ENCODE results near the gene AMOT. TPM values are rescaled to one million over a fixed set of nuclear protein-coding genes. Genes with fewer than 3 reads are reported as not detected.

The AMOT gene
- total RNA-seq, 1 donor from 2014 or later, result 31.2 TPM

DNA sequence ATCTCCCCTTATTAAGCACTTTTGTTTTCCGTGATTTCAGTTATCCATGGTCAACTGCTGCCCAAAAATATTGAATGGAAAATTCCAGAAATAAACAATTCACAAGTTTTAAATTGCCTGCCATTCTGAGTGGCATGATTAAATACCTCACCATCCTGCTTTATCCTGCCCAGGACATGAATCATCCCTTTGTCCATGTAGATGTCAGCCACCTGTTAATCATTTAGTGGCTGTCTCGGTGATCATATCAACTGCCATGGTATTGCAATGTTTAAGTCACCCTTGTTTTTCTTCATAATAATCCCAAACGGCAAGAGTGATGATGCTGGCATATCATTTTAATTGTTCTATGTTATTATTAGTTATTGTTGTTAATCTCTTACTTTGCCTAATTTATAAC is 81.1 kb downstream of the AMOT start:
- TF ChIP-seq, protein P1, sequence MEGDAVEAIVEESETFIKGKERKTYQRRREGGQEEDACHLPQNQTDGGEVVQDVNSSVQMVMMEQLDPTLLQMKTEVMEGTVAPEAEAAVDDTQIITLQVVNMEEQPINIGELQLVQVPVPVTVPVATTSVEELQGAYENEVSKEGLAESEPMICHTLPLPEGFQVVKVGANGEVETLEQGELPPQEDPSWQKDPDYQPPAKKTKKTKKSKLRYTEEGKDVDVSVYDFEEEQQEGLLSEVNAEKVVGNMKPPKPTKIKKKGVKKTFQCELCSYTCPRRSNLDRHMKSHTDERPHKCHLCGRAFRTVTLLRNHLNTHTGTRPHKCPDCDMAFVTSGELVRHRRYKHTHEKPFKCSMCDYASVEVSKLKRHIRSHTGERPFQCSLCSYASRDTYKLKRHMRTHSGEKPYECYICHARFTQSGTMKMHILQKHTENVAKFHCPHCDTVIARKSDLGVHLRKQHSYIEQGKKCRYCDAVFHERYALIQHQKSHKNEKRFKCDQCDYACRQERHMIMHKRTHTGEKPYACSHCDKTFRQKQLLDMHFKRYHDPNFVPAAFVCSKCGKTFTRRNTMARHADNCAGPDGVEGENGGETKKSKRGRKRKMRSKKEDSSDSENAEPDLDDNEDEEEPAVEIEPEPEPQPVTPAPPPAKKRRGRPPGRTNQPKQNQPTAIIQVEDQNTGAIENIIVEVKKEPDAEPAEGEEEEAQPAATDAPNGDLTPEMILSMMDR (IDR thresholded peaks at IDR 0.05; ENCODE audit: unreplicated experiment), result no peak
- no peak overlapping the region for H3K27ac Mint-ChIP-seq (ENCODE audit: unreplicated experiment)

DNA sequence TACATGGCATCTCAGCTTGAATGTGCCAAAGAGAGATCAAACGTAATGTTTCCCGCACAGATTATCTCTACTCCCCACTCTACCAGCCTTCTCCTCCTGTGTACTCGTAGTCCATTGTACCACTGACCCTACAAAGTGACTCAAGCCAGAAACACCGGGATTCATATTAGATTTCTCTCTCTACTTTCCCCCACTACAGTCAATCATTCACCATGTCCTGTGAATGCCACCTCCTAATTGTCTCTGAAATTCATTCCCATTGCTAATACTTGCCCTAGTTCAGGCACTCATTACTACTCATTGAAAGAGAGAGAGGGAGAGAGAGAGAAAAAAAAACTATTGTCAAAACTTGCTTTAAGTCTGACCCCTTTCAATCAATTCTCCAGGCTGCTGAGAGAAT is 82.7 kb downstream of the AMOT start:
- Mint-ChIP-seq H3K9me3 (ENCODE audit: unreplicated experiment) (no peaks in the 10 kb centered on the region), H3K36me3 (ENCODE audit: low read depth, unreplicated experiment) (no peaks in the 10 kb centered on the region), H3K4me1 (ENCODE audit: unreplicated experiment) (no peaks in the 10 kb centered on the region), H3K27me3 (ENCODE audit: unreplicated experiment) (peaks cover 3% of the 10 kb centered on the region), H3K4me3 (ENCODE audit: unreplicated experiment) (no peak overlapping the region), H3K27ac (ENCODE audit: unreplicated experiment) (no peak overlapping the region)
- no peak for DNase-seq (ENCODE audit: low spot score)
- TF ChIP-seq, protein P1 (IDR thresholded peaks at IDR 0.05; ENCODE audit: unreplicated experiment), result no peak

More for the DNA sequence above, 81.1 kb downstream of the AMOT start:
- Mint-ChIP-seq H3K9me3 (ENCODE audit: unreplicated experiment) (no peaks in the 10 kb centered on the region), H3K4me1 (ENCODE audit: unreplicated experiment) (no peaks in the 10 kb centered on the region), H3K4me3 (ENCODE audit: unreplicated experiment) (no peak overlapping the region), H3K27me3 (ENCODE audit: unreplicated experiment) (peaks cover 3% of the 10 kb centered on the region), H3K36me3 (ENCODE audit: low read depth, unreplicated experiment) (no peaks in the 10 kb centered on the region)
- no peak for DNase-seq (ENCODE audit: low spot score)

DNA sequence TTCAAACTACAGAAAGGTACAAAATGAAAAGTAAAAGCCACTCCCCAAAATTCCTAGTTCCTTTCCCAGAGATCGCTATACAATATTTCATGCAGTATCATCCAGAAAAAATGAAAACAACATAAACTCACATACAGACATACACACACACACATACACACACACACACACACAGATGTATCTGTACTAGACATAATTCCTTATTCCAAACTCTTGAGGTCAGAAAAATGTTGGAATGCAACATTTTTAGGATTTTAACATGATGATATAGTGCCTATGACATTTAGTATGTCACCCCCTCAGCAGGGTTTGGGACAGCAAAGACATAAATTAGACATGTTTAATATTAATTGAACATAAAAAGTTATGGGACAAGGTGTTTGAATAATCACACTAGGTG is 87.5 kb downstream of the AMOT start:
- H3K36me3 Mint-ChIP-seq (ENCODE audit: low read depth, unreplicated experiment), result no peaks in the 10 kb centered on the region
- no peaks in the 10 kb centered on the region for H3K9me3 Mint-ChIP-seq (ENCODE audit: unreplicated experiment)
- DNase-seq (ENCODE audit: low spot score), result no peak
- no peak overlapping the region for H3K27ac Mint-ChIP-seq (ENCODE audit: unreplicated experiment)
- no peak overlapping the region for H3K4me3 Mint-ChIP-seq (ENCODE audit: unreplicated experiment)
- no peaks in the 10 kb centered on the region for H3K4me1 Mint-ChIP-seq (ENCODE audit: unreplicated experiment)
- H3K27me3 Mint-ChIP-seq (ENCODE audit: unreplicated experiment), result peaks cover 3% of the 10 kb centered on the region
- TF ChIP-seq, protein P1 (IDR thresholded peaks at IDR 0.05; ENCODE audit: unreplicated experiment), result no peak

DNA sequence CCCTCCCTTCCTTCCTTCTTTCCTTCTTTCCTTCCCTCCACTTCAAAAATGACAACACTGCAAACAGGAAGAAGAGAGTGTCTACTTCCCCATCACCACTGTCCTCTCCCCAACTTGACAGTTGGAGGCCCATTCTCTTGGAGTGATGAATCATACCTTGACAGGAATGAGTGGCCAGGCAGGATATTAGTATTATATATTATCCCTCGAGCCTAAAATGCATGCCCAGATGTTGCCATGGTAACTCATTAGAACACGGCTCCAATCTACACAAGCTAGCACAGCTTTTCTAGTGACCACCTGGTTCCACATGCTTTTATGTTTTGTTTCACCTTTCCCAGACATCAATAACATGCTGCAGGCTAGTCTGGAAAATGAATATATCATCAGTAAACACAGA is 89.6 kb downstream of the AMOT start:
- Mint-ChIP-seq H3K27me3 (ENCODE audit: unreplicated experiment) (no peaks in the 10 kb centered on the region), H3K9me3 (ENCODE audit: unreplicated experiment) (no peaks in the 10 kb centered on the region), H3K27ac (ENCODE audit: unreplicated experiment) (no peak overlapping the region), H3K36me3 (ENCODE audit: low read depth, unreplicated experiment) (no peaks in the 10 kb centered on the region), H3K4me1 (ENCODE audit: unreplicated experiment) (no peaks in the 10 kb centered on the region), H3K4me3 (ENCODE audit: unreplicated experiment) (no peak overlapping the region)
- TF ChIP-seq, protein P1 (IDR thresholded peaks at IDR 0.05; ENCODE audit: unreplicated experiment), result no peak
- DNase-seq (ENCODE audit: low spot score), result no peak

DNA sequence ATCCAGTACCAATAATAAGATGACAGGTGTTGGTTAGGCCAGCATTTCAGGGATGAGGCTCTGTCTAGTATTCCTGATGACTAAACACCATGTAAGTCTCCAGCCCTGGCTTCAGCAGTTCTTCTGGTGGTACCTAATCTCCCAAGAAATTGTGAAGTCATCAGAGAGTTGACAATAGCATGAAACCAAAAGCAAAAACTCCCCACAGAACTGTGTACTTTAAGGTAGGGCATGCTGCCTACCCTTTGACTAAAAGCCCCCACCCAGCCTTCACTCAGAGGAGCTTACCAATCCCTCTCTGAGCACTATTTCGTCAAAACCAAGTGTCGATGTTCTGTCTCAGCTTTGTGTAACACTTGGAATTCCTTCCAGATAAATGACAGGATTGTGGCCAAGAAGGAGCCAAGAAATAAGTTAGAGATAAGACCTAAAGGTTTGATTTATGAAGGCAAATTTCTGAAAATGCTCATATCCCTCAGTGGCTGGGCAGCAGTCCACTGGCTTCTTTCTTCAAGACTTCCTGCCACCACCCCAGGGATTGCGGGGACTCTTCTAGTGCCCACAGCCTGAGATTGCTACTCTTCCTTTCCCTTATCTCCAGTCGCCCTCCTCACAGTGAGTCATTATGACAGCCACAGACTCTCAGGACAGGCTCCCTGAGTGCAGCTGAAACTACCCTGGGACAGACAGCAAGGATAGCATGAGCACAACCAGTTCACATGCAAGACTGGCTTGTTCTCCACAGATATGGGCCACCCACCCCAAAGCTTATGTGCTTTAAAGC is 93.6 kb downstream of the AMOT start:
- DNase-seq (ENCODE audit: low spot score), result no peak
- no peaks in the 10 kb centered on the region for H3K4me1 Mint-ChIP-seq (ENCODE audit: unreplicated experiment)
- TF ChIP-seq, protein P1 (IDR thresholded peaks at IDR 0.05; ENCODE audit: unreplicated experiment), result no peak
- no peak overlapping the region for H3K4me3 Mint-ChIP-seq (ENCODE audit: unreplicated experiment)
- H3K36me3 Mint-ChIP-seq (ENCODE audit: low read depth, unreplicated experiment), result no peaks in the 10 kb centered on the region
- no peaks in the 10 kb centered on the region for H3K9me3 Mint-ChIP-seq (ENCODE audit: unreplicated experiment)
- H3K27ac Mint-ChIP-seq (ENCODE audit: unreplicated experiment), result no peak overlapping the region
- no peaks in the 10 kb centered on the region for H3K27me3 Mint-ChIP-seq (ENCODE audit: unreplicated experiment)
